A204.1 (cell line): ENCODE measurements around the gene CRB1.
A peak's percentile ranks its signal among the peaks of the same experiment; 100 is the strongest.
"Not testable (repeated sequence)": the region's sequence is repeated elsewhere in the genome, so short reads cannot be mapped to it uniquely, and the experiment has no call there.

Source experiments
- FAIRE-seq: peaks from 2 replicates; lab custom pipeline; 2012; peaks lifted over from hg19 to GRCh38; lab: Jason Lieb, UNC

The CRB1 gene

GRCh38 chr1:197402189-197402588 lies 134.1 kb downstream of the CRB1 start:
- FAIRE-seq, result no peak

- not testable (repeated sequence) for FAIRE-seq
These were observed 136.7 kb downstream of the CRB1 start for GRCh38 chr1:197404774-197405173.

GRCh38 chr1:197405614-197406013 lies 137.6 kb downstream of the CRB1 start:
- not testable (repeated sequence) for FAIRE-seq

GRCh38 chr1:197413564-197413963 lies 145.5 kb downstream of the CRB1 start:
- no peak for FAIRE-seq

- no peak for FAIRE-seq
These were observed 147.2 kb downstream of the CRB1 start for GRCh38 chr1:197415221-197415620.

GRCh38 chr1:197418693-197419092 lies 150.6 kb downstream of the CRB1 start:
- no peak for FAIRE-seq

GRCh38 chr1:197422993-197423392 lies 154.9 kb downstream of the CRB1 start:
- FAIRE-seq, result no peak

GRCh38 chr1:197424380-197424779 lies 156.3 kb downstream of the CRB1 start:
- FAIRE-seq, result no peak

- FAIRE-seq, result no peak
These were observed 161.3 kb downstream of the CRB1 start for GRCh38 chr1:197429372-197429771.

- no peak for FAIRE-seq
These were observed 167.2 kb downstream of the CRB1 start for GRCh38 chr1:197435224-197435623.

- FAIRE-seq, result no peak
These were observed 169.5 kb downstream of the CRB1 start for GRCh38 chr1:197437601-197438000.

GRCh38 chr1:197438010-197438790 lies 170.1 kb downstream of the CRB1 start:
- no peak for FAIRE-seq

- FAIRE-seq, result no peak
These were observed 171.7 kb downstream of the CRB1 start for GRCh38 chr1:197439708-197440280.

GRCh38 chr1:197440715-197441114 lies 172.7 kb downstream of the CRB1 start:
- FAIRE-seq, result no peak

- no peak for FAIRE-seq
These were observed 174.0 kb downstream of the CRB1 start for GRCh38 chr1:197441999-197442414.

GRCh38 chr1:197444755-197445154 lies 176.7 kb downstream of the CRB1 start:
- FAIRE-seq, result no peak

GRCh38 chr1:197448121-197448779 lies 180.2 kb downstream of the CRB1 start:
- no peak for FAIRE-seq

GRCh38 chr1:197451381-197451780 lies 183.3 kb downstream of the CRB1 start:
- FAIRE-seq, result no peak

GRCh38 chr1:197453376-197454058 lies 185.5 kb downstream of the CRB1 start:
- peak; percentile 98 for FAIRE-seq

- no peak for FAIRE-seq
These were observed 194.5 kb downstream of the CRB1 start for GRCh38 chr1:197462539-197462938.

GRCh38 chr1:197463142-197463541 lies 195.1 kb downstream of the CRB1 start:
- no peak for FAIRE-seq

GRCh38 chr1:197464044-197464443 lies 196.0 kb downstream of the CRB1 start:
- no peak for FAIRE-seq
